ENCODE data around the gene MRM1. TPM values are rescaled to one million over a fixed set of nuclear protein-coding genes. Genes with fewer than 3 reads are reported as not detected.

The MRM1 gene
- total and polyA plus RNA-seq, 9 of the 15 experiments (the other 6 are each of a cell fraction or from before 2014, with no cell fraction given), result 0.61 to 28.4 (median 21.5) TPM

- no peak overlapping the region for H3K4me2 ChIP-seq (ENCODE audit: insufficient read depth, low read length)
- CTCF ChIA-PET (ENCODE audit: low intra/inter-chr PET ratio), result no interaction called here
- peaks cover 2% of the 10 kb centered on the region; the same call in 1 of the 2 replicates for H4K20me1 ChIP-seq (replicated peaks; ENCODE audit: control insufficient read depth, insufficient read depth, low read length)
- H3K79me2 ChIP-seq (ENCODE audit: control insufficient read depth, insufficient read depth, low read length), result no peaks in the 10 kb centered on the region
- H3K27ac ChIP-seq (ENCODE audit: extremely low read depth, low read depth, low read length), result no peak overlapping the region
- no TSS peak for BruUV-seq (replicated peaks)
- no peak for ATAC-seq
- H3K4me1 ChIP-seq (replicated peaks in 1 of 2; ENCODE audit: control insufficient read depth in 2 of 2, insufficient read depth in 2 of 2, low read length in 2 of 2), result peaks cover 0 to 19% of the 10 kb centered on the region in 2 experiments; a peak in 2 of 5 replicates
- no peaks in the 10 kb centered on the region for H3K36me3 ChIP-seq (ENCODE audit: control insufficient read depth, insufficient read depth, low read length)
- POLR2A ChIA-PET, result no interaction called here
- no peaks in the 10 kb centered on the region for H3K9me1 ChIP-seq (ENCODE audit: control insufficient read depth, insufficient read depth, low read length)
- no peak for DNase-seq (ENCODE audit: extremely low read depth in 1 of 4, low spot score in 3 of 4)
- no peak overlapping the region for H3K9ac ChIP-seq (ENCODE audit: insufficient read depth in 1 of 2, low read depth in 2 of 2, low read length in 2 of 2)
- FAIRE-seq, result no peak
- H3K4me3 ChIP-seq, result no peak overlapping the region
- intact Hi-C loops (cut with micrococcal nuclease), result no loop called here
- no peaks in the 10 kb centered on the region for H3K9me3 ChIP-seq (replicated peaks; ENCODE audit: control insufficient read depth, insufficient read depth, low read depth, low read length)
- in situ Hi-C loops (cut with MboI), result no loop called here
- no peak overlapping the region for H2AFZ ChIP-seq (ENCODE audit: low read depth, low read length)
- H3K27me3 ChIP-seq (ENCODE audit: control insufficient read depth in 2 of 2, insufficient read depth in 2 of 2, low read length in 2 of 2), result peaks cover 8 to 62% of the 10 kb centered on the region in 2 experiments
- WGBS (ENCODE audit: insufficient coverage, low coverage, missing lambda C conversion rate), result 0% methylated on average over 12 of the region's 13 CpGs
- TF ChIP-seq ZSCAN32 (CRISPR knock-in tag; IDR thresholded peaks at IDR 0.05) (no peak), YY1 (IDR thresholded peaks at IDR 0.05; ENCODE audit: borderline replicate concordance in 1 of 3, control insufficient read depth in 1 of 3, extremely low read depth in 1 of 3, insufficient read depth in 3 of 3, insufficient read length in 1 of 3, insufficient replicate concordance in 2 of 3, low read depth in 1 of 3, low read length in 2 of 3) (no peak), HNRNPK (IDR thresholded peaks at IDR 0.05; ENCODE audit: low read depth, low read length, poor library complexity, severe bottlenecking) (no peak), COPS2 (conservative IDR thresholded peaks at IDR 0.05) (no peak), USF2 (CRISPR knock-in tag; IDR thresholded peaks at IDR 0.05) (no peak), NFIX (CRISPR knock-in tag; IDR thresholded peaks at IDR 0.05; ENCODE audit: low read depth) (no peak), CHD7 (IDR thresholded peaks at IDR 0.05; ENCODE audit: low read depth, low read length) (no peak), JUNB (CRISPR knock-in tag; conservative IDR thresholded peaks at IDR 0.05) (no peak), NRF1 (conservative IDR thresholded peaks at IDR 0.05 in 1 of 2, IDR thresholded peaks at IDR 0.05 in 1 of 2) (no peak), ZNF274 (IDR thresholded peaks at IDR 0.05; ENCODE audit: borderline replicate concordance, low read depth, low read length) (no peak), ARNT (IDR thresholded peaks at IDR 0.05) (no peak)
These were observed 52.5 kb downstream of the MRM1 start for GRCh38 chr17:36653856-36654255.
